IPS DF 6.9 (cell line): ENCODE measurements around the gene DAO.
"Not testable (repeated sequence)": the region's sequence is repeated elsewhere in the genome, so short reads cannot be mapped to it uniquely, and the experiment has no call there.

Experiments
- DNase-seq: peaks from one replicate; pipeline ENCODE4 v3.0.0-alpha.2; 2013; ENCODE audit warnings: low read depth, low spot score
- H3K27ac ChIP-seq: one replicate; pipeline ENCODE4 v1.5.1; 2013; ENCODE audit warnings: low read length, control low read depth
- H3K27me3 ChIP-seq: 2 replicates; pipeline ENCODE4 v1.6.1; 2013; ENCODE audit warnings: mild to moderate bottlenecking, low read length; ENCODE audit not compliant: control insufficient read depth, insufficient read depth
- H3K36me3 ChIP-seq: 2 replicates; pipeline ENCODE4 v1.6.1; 2013; ENCODE audit warnings: low read length; ENCODE audit not compliant: control insufficient read depth, insufficient read depth
- H3K4me1 ChIP-seq: 2 replicates; pipeline ENCODE4 v1.6.1; 2013; ENCODE audit warnings: low read length; ENCODE audit not compliant: control insufficient read depth, insufficient read depth
- H3K4me3 ChIP-seq: 2 replicates; pipeline ENCODE4 v1.5.1; 2013; ENCODE audit warnings: mild to moderate bottlenecking, low read length
- H3K9me3 ChIP-seq: 2 replicates; pipeline ENCODE4 v1.6.1; 2013; ENCODE audit warnings: low read length, inconsistent platforms; ENCODE audit not compliant: control insufficient read depth, insufficient read depth
- WGBS: extraction: QIAGEN DNeasy Blood & Tissue Kit; methylation state at CpG from one replicate; pipeline ENCODE4 v1.1.7; 2013; ENCODE audit warnings: mixed read lengths, missing lambda C conversion rate; ENCODE audit not compliant: insufficient read length, insufficient coverage; 5-methylcytosine and 5-hydroxymethylcytosine counted together

DAO gene

GRCh38 chr12:108838194-108839017 lies 41.5 kb upstream of the DAO start:
- Histone ChIP-seq H3K36me3 (peaks cover 2% of the 10 kb centered on the region; the same call in 1 of the 2 replicates), H3K27me3 (no peaks in the 10 kb centered on the region), H3K4me1 (peaks cover 4% of the 10 kb centered on the region), H3K9me3 (no peaks in the 10 kb centered on the region), H3K4me3 (no peak overlapping the region), H3K27ac (no peak overlapping the region)
- DNase-seq: peak; percentile 52
- WGBS: no CpG with 5 or more reads among the region's 14 CpGs

DNA sequence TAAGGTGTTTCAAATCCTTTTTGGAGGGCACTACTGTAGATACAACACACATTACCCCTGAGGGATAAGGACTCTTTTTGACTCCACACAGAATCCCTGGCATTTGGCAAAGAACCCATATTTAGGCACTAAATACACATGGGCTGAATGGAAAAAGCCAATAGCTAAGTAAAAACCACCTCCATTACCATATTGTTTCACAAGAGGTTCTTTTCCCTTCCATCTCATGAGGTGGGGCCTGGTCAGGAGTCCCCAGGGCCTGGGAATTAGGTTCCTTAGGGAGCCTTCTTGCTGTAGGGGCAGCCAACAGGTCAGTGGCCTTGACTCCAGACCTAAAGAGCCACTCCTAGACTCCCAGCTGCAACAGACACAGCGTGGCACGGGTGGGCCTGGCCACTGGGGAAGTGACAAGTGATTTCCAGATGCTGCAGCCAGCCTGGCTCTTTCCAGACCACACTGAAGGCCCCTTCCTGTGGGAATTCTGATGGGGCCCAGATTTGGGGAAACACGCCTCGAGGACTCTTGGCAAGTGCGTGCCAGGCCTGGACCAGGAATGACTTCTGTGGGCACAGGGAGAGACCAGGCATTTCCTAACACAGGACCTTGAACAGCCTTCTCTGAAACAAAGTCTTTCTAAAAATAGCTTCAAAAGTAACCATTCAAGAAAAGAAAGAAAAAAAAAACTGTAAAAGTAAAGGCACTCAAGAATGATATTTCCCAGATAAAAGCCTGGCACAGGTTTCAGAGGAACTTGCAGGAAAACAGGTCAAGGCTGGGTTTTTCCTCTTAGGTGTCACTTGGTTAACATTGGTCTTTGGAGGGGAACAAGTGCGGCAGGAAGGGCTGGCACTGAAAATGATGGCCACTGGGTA lies 40.6 kb upstream of the DAO start:
- no CpG with 5 or more reads among the region's 6 CpGs for WGBS
- Histone ChIP-seq H3K27me3 (no peaks in the 10 kb centered on the region), H3K36me3 (peaks cover 2% of the 10 kb centered on the region; the same call in 1 of the 2 replicates), H3K27ac (no peak overlapping the region), H3K4me3 (no peak overlapping the region), H3K4me1 (peaks cover 4% of the 10 kb centered on the region), H3K9me3 (no peaks in the 10 kb centered on the region)
- no peak for DNase-seq

GRCh38 chr12:108839890-108840230 lies 40.0 kb upstream of the DAO start:
- no peaks in the 10 kb centered on the region for H3K27me3 ChIP-seq
- no peaks in the 10 kb centered on the region; the same call in 1 of the 2 replicates for H3K36me3 ChIP-seq
- H3K4me1 ChIP-seq: peaks cover 4% of the 10 kb centered on the region
- no peaks in the 10 kb centered on the region for H3K9me3 ChIP-seq
- no CpG with 5 or more reads among the region's 10 CpGs for WGBS
- H3K27ac ChIP-seq: no peak overlapping the region
- DNase-seq: no peak
- H3K4me3 ChIP-seq: no peak overlapping the region

DNA sequence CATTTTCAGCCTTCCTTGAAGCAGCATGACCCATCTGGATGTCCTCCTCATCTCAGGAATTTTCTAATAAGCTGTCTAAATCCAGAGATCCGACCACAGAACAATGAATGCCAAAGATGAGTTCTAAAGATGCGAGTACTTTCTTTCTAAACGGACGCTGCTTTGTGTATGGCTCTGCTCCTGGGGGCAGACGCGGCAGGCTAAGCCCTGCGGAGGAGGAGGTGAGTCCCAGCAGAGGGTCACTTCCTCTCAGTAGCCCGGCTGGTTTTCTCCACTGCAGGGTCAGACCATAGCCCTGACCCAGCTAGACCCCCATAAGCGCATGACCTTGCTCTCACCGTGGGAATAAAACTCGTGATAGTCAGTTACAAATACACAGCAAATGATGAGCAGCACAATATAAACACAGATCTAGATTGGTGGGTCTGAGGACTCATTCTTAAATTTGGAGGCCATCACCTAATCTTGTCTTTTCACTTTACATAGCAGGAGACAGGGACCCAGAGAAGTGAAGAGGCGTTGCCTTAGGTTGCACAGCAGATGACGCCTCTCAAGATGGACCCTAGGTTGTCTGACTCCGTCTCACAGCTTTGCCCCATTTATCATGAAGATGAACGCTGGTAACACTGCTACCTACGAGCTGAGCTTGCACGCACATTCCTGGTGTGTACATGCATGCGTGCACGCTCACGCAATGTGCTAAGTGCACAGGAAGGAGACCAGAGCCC lies 39.1 kb upstream of the DAO start:
- WGBS: no CpG with 5 or more reads among the region's 20 CpGs
- peaks cover 2% of the 10 kb centered on the region; the same call in 1 of the 2 replicates for H3K9me3 ChIP-seq
- H3K27ac ChIP-seq: no peak overlapping the region
- no peak overlapping the region for H3K4me3 ChIP-seq
- peaks cover 4% of the 10 kb centered on the region for H3K4me1 ChIP-seq
- peaks cover 2% of the 10 kb centered on the region; the same call in 1 of the 2 replicates for H3K36me3 ChIP-seq
- DNase-seq: no peak
- H3K27me3 ChIP-seq: no peaks in the 10 kb centered on the region

DNA sequence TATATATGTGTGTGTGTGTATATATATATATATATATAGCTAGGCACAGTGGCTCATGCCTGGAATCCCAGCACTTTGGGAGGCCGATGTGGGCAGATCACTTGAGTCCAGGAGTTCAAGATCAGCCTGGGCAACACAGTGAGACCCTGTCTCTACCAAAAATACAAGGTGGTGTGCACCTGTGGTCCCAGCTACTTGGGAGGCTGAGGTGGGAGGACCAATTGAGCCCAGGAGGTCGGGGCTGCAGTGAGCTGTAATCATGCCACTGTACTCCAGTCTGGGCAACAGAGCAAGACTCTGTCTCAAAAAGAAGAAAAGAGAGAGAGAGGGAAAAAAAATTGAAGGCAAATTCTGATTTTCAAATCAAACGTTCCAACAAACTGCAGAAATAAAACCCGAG lies 38.1 kb upstream of the DAO start:
- no CpG with 5 or more reads among the region's 4 CpGs for WGBS
- not testable (repeated sequence) for DNase-seq, H3K27me3 ChIP-seq, H3K4me3 ChIP-seq, H3K4me1 ChIP-seq, H3K36me3 ChIP-seq, H3K9me3 ChIP-seq, H3K27ac ChIP-seq

DNA sequence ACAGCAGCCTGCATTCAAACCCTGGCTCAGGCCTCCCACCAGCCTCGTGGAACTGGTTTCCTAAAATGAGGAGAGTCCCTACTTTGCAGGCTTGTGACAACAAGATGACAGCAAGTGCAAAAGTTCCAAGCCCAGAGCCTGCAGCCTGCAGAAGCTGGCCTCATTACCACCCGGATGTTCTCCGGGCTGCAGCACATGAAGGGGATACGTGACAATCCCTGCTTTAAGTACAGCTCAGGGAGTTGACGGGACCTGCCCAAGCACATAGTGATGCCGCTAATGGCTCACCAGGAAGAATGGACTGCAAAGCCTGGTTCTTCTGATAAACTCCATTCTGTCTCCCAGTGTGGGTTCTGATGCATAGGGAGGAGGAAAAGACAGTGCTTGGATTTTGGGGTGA lies 37.5 kb upstream of the DAO start:
- H3K27ac ChIP-seq: no peak overlapping the region
- WGBS: no CpG with 5 or more reads among the region's 6 CpGs
- no peak for DNase-seq
- peaks cover 7% of the 10 kb centered on the region; the same call in 1 of the 2 replicates for H3K36me3 ChIP-seq
- H3K9me3 ChIP-seq: peaks cover 2% of the 10 kb centered on the region; the same call in 1 of the 2 replicates
- peaks cover 4% of the 10 kb centered on the region for H3K4me1 ChIP-seq
- H3K27me3 ChIP-seq: no peaks in the 10 kb centered on the region
- no peak overlapping the region for H3K4me3 ChIP-seq

DNA sequence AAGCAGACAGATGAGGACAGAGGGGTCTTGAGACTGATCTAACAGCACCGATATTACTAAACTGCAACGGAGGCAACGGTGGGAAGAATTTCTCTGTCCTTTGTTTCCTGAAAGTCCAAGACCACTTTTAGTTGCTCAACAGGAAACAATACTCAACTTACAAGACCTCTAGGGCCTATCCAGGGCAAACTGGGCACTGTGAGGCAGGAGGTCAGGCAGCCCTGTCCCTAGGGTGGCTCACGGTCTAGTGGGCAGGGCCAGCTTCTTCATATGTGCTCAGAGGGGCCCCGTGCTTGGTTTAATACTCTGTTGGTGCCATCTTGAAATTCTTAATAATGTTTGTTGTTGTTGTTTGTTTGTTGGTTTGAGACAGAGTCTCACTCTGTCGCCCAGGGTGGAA lies 36.7 kb upstream of the DAO start:
- H3K36me3 ChIP-seq: peaks cover 7% of the 10 kb centered on the region; the same call in 1 of the 2 replicates
- DNase-seq: no peak
- H3K4me3 ChIP-seq: no peak overlapping the region
- WGBS: no CpG with 5 or more reads among the region's 6 CpGs
- H3K27ac ChIP-seq: no peak overlapping the region
- no peaks in the 10 kb centered on the region for H3K27me3 ChIP-seq
- peaks cover 2% of the 10 kb centered on the region; the same call in 1 of the 2 replicates for H3K9me3 ChIP-seq
- peaks cover 3% of the 10 kb centered on the region for H3K4me1 ChIP-seq

DNA sequence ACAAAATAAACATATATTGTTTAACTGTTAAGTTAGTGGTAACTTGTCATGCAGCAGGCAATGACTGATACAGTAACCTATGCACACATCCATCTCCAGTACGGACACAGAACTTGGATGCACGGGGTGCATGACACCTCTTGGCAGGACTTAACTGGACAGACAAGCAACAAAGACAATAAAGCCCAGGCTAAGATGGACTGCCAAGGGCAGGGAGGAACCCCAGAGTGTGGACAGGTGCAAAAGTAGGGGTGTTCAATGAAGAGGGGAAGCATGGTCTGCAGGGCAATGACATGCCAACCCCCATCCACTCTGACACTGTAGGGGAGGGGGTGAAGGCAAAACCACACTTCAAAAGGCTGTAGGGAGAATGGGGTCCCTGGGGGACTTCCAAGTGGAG lies 34.2 kb upstream of the DAO start:
- Histone ChIP-seq H3K36me3 (peaks cover 10% of the 10 kb centered on the region; the same call in 1 of the 2 replicates), H3K27ac (no peak overlapping the region)

DNA sequence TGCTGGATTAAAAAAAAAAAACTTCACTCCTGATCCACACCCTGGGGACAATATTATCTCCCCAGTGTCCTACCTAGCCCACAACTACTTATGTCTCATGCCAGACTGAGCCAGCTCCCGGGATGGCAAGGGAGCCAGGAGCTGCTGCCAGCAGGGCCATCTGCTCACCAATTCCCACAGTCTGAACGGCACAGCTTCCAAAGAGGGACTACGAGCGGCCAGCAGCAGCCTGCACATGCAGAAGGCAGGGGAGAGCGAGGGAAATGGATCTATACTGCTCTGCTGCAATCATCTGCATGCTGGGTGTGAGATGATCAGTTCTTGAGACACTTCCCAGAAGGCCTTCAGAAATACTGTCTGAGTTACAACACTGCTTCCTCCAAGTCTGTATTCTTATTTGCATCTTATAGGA lies 33.6 kb upstream of the DAO start:
- no CpG with 5 or more reads among the region's 5 CpGs for WGBS
- Histone ChIP-seq H3K27ac (no peak overlapping the region), H3K36me3 (peaks cover 10% of the 10 kb centered on the region; the same call in 1 of the 2 replicates), H3K4me3 (no peak overlapping the region), H3K9me3 (peaks cover 2% of the 10 kb centered on the region; the same call in 1 of the 2 replicates), H3K4me1 (no peaks in the 10 kb centered on the region; the same call in 1 of the 2 replicates), H3K27me3 (no peaks in the 10 kb centered on the region)
- no peak for DNase-seq

More for the DNA sequence above, 34.2 kb upstream of the DAO start:
- DNase-seq: no peak
- no CpG with 5 or more reads among the region's 2 CpGs for WGBS
- H3K9me3 ChIP-seq: peaks cover 2% of the 10 kb centered on the region; the same call in 1 of the 2 replicates
- H3K27me3 ChIP-seq: no peaks in the 10 kb centered on the region
- no peak overlapping the region for H3K4me3 ChIP-seq
- no peaks in the 10 kb centered on the region; the same call in 1 of the 2 replicates for H3K4me1 ChIP-seq

- Histone ChIP-seq H3K4me3 (no peak overlapping the region), H3K27me3 (no peaks in the 10 kb centered on the region), H3K4me1 (no peaks in the 10 kb centered on the region; the same call in 1 of the 2 replicates), H3K9me3 (peaks cover 2% of the 10 kb centered on the region; the same call in 1 of the 2 replicates), H3K36me3 (peaks cover 10% of the 10 kb centered on the region; the same call in 1 of the 2 replicates), H3K27ac (no peak overlapping the region)
- no peak for DNase-seq
- no CpG with 5 or more reads among the region's 10 CpGs for WGBS
Observed at GRCh38 chr12:108847705-108848104, 32.2 kb upstream of the DAO start.
